ENCODE data around the gene AP3D1.

The AP3D1 gene

DNA sequence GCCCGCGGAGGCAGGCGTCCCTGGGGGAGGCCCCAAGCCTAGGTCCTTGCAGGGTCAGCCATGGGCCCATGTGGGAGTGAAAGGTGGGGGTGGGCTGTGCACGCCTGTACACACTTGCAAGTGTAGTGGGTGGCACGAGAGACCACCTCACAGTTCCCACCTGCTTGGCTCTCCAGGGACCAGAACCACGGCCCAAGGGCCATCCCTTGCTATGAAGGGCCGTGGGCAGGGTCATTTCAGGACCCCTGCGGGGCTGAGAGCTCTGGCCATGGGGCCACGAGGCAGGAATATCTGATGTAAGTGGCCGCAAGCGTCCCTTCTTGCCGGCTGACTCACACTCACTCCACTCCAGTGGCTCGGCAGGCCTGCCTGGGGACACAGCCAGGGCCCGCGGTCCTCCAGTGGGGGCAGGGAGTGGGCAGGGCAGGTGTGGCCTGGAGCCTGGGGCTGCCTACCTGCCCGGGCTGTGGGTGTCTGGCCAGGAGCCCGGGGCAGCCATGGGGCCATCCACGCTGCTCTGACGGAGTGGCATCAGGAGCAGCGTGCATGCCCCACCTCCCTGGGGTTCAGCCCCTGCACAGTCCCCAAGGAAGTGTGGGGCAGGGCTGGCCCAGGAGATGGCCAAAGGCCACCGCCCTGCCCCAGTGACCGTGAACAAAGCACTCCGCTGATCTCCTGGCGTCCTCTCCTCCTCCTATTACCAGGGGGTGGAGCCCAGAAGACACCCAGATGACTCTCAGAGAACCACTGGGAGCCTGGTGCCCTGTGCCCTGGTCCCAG is 91.8 kb downstream of the AP3D1 start:
- no peak for DNase-seq (ENCODE audit: insufficient read length, low spot score)
- no peak for TF ChIP-seq PAX5 (IDR thresholded peaks at IDR 0.05; ENCODE audit: insufficient read depth, low read length, severe bottlenecking)
- no peak for TF ChIP-seq SPI1 (IDR thresholded peaks at IDR 0.05; ENCODE audit: low read depth, low read length)
- TF ChIP-seq TAF1 (IDR thresholded peaks at IDR 0.05; ENCODE audit: low read depth, low read length) = no peak
- no peak for TF ChIP-seq POU2F2 (IDR thresholded peaks at IDR 0.05; ENCODE audit: low read depth, low read length)
- TF ChIP-seq POLR2A (IDR thresholded peaks at IDR 0.05; ENCODE audit: low read depth, low read length) = no peak
- no peak for TF ChIP-seq POLR2AphosphoS5 (IDR thresholded peaks at IDR 0.05; ENCODE audit: low read depth, low read length)
- FAIRE-seq = no peak

DNA sequence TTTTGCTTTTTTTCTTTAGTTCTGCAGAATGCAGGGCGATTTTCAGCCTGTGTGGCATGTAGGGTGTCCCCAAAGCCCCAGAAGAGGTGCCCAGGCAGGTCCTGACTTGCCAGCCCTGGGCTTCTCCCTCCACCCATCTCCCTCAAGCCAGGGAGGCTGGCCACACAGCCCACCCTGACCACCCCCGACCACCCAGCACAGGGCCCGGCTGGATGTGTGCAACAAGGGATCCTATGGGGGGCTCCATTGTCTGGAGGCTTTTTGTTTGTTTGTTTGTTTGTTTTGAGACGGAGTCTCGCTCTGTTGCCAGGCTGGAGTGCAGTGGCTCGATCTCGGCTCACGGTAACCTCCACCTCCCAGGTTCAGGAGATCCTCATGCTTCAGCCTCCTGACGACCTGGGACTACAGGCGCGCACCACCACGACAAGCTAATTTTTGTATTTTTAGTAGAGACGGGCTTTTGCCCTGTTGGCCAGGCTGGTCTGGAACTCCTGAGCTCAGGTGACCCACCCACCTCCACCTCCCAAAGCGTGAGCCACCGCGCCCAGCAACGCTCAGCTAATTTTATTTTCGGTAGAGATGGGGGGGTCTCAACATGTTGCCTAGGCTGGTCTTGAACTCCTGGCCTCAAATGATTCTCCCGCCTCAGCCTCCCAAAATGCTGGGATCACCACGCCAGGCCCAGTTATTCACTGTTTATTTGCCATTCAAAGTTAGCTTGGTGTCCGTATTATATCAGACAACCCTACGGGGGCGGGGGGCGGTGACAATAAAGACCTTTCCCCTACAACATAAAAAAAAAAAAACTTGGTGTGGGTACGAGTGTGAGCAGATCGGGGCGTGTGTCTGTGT is 92.6 kb downstream of the AP3D1 start:
- FAIRE-seq (no peak), DNase-seq (ENCODE audit: insufficient read length, low spot score) (no peak)
- TF ChIP-seq POLR2A (IDR thresholded peaks at IDR 0.05; ENCODE audit: low read depth, low read length) (no peak), POU2F2 (IDR thresholded peaks at IDR 0.05; ENCODE audit: low read depth, low read length) (no peak), POLR2AphosphoS5 (IDR thresholded peaks at IDR 0.05; ENCODE audit: low read depth, low read length) (no peak), PAX5 (IDR thresholded peaks at IDR 0.05; ENCODE audit: insufficient read depth, low read length, severe bottlenecking) (no peak), SPI1 (IDR thresholded peaks at IDR 0.05; ENCODE audit: low read depth, low read length) (no peak), TAF1 (IDR thresholded peaks at IDR 0.05; ENCODE audit: low read depth, low read length) (no peak)

DNA sequence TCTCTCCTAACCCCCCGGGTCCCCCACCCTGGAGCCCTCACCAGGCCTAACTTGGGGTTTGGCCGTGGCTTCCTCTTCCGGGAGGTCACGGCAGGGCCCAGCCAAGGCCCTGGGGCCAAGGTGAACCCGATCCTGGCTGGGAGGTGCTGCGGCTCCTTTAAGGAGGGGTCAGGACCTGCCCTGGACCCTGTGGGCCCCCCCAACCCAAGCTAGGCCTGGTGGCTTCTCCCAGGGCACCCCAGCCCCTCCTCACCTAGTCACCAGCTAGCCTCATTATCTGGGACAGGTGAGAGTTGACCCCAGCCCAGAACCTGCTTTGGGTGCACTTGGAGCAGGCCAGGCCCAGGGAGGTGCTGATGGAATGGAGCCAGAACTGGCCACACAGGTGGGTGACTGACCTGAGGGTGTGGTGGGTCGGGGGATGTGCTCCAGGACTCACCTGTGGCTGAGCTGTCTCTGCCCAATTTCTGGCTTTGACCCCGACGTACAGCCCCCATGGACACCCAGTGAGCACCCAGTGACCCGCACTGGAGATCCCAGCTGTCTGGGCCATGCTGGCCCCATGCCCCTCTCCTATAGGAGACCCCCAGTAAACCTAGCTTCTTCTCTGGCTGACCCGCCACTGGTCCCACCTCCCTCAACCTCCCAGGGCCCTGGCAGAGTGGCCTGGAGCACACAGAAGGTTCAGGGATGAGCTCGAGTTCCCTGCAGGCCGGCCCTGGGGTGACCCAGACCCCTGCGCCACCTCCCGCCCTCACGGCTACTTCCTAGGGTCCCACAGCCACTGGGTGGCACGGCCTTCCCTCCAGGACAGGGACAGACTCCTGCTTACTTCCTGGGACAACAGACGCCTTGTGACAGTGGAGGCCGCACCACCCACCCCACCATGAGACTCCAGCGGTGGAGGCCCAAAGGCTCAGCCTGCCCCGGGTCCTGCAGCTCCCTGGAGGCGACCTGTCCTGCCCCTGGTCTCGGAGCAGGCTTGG is 93.6 kb downstream of the AP3D1 start:
- no peak for FAIRE-seq
- DNase-seq (ENCODE audit: insufficient read length, low spot score) = no peak
- TF ChIP-seq POLR2A (IDR thresholded peaks at IDR 0.05; ENCODE audit: low read depth, low read length) (no peak), SPI1 (IDR thresholded peaks at IDR 0.05; ENCODE audit: low read depth, low read length) (no peak), PAX5 (IDR thresholded peaks at IDR 0.05; ENCODE audit: insufficient read depth, low read length, severe bottlenecking) (no peak), POU2F2 (IDR thresholded peaks at IDR 0.05; ENCODE audit: low read depth, low read length) (no peak), POLR2AphosphoS5 (IDR thresholded peaks at IDR 0.05; ENCODE audit: low read depth, low read length) (no peak), TAF1 (IDR thresholded peaks at IDR 0.05; ENCODE audit: low read depth, low read length) (no peak)

DNA sequence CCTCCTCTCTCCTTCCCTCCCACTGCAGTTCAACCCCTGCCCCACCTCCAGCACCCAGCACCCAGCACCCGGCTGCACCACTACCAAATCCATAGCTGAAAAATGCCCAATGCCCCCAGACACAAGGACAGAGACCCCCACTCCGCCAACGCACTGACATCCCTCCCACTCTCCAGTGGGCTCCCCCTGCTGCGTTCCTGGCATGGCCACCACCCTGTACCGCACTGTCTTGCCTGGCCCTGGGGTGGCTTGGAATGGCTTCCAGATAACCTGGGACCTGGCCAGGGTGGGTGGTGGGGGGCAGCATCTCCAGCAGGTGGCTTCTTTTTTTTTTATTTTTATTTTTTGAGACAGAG is 94.6 kb downstream of the AP3D1 start:
- no peak for DNase-seq (ENCODE audit: insufficient read length, low spot score)
- no peak for FAIRE-seq
- TF ChIP-seq POLR2A (IDR thresholded peaks at IDR 0.05; ENCODE audit: low read depth, low read length) (no peak), POU2F2 (IDR thresholded peaks at IDR 0.05; ENCODE audit: low read depth, low read length) (no peak), SPI1 (IDR thresholded peaks at IDR 0.05; ENCODE audit: low read depth, low read length) (no peak), POLR2AphosphoS5 (IDR thresholded peaks at IDR 0.05; ENCODE audit: low read depth, low read length) (no peak), PAX5 (IDR thresholded peaks at IDR 0.05; ENCODE audit: insufficient read depth, low read length, severe bottlenecking) (no peak), TAF1 (IDR thresholded peaks at IDR 0.05; ENCODE audit: low read depth, low read length) (no peak)

DNA sequence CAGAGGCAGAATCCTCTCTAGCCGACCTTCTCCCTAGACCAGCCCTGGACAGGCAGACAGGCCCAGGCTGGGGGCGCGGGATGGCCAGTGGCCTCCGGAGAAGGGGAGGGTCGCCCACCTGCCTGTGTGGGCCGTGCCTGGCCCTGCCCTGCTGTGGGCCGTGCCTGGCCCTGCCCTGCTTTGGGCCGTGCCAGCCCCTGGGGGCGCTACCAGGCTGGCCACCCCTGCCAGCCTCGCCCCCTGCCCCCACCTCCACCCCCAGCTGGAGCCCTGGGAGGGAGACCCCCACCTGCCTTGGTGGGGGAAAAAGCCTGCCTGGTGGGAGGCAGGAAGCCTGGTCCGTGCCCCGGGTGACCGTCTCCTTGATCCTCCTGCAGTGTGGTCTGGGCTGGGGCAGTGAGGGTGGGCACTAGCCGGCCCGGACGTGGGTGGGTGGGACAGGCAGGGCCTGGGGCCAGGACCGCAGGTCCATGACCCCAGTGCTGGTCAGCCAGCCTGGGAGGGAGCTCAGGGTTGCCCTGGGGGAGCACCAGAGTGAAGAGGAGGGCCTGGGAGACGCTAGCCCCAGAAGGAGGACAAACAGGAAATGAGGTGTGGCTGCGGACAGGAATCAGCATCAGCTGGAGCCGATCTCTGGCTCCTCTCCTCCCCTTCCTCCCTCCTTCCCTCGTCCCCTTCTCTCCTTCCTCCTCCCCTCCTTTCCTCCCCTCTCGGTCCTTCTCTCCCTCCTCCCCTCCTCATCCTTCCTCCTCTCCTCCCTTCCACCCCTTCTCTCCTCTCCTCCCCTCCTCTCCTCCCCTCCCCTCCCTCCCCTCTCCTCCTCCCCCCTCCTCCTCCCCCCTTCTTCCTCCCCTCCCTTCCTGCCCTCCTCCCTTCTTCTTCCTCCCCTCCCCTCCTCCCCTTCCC is 95.2 kb downstream of the AP3D1 start:
- FAIRE-seq = peak; percentile 71
- no peak for DNase-seq (ENCODE audit: insufficient read length, low spot score)
- TF ChIP-seq POLR2A (IDR thresholded peaks at IDR 0.05; ENCODE audit: low read depth, low read length) (0 out of 2 replicates have a peak, but pooled peaks have one; percentile 29), POLR2AphosphoS5 (IDR thresholded peaks at IDR 0.05; ENCODE audit: low read depth, low read length) (no peak), PAX5 (IDR thresholded peaks at IDR 0.05; ENCODE audit: insufficient read depth, low read length, severe bottlenecking) (no peak), POU2F2 (IDR thresholded peaks at IDR 0.05; ENCODE audit: low read depth, low read length) (no peak), TAF1 (IDR thresholded peaks at IDR 0.05; ENCODE audit: low read depth, low read length) (no peak), SPI1 (IDR thresholded peaks at IDR 0.05; ENCODE audit: low read depth, low read length) (0 out of 2 replicates have a peak, but pooled peaks have one; percentile 19)

DNA sequence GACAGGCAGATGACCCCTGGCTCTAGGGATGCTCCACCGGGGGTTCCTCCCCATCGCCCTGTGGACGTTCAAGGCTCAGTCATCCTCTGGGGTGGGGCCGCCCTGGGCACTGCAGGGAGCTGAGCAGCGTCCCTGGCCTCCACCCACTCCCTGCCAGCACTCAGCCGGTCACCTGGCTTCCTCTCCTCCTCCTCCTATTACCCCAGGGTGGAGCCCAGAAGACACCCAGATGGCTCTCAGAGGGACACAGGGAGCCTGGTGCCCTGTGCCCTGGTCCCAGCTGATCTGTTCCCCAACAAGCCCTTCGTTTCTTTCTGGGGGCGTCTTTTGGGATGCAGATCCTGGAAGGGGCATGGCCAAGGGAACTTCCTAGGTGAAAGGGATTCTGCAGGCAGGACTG is 96.6 kb downstream of the AP3D1 start:
- TF ChIP-seq POLR2AphosphoS5 (IDR thresholded peaks at IDR 0.05; ENCODE audit: low read depth, low read length) (no peak), SPI1 (IDR thresholded peaks at IDR 0.05; ENCODE audit: low read depth, low read length) (no peak), PAX5 (IDR thresholded peaks at IDR 0.05; ENCODE audit: insufficient read depth, low read length, severe bottlenecking) (no peak), POU2F2 (IDR thresholded peaks at IDR 0.05; ENCODE audit: low read depth, low read length) (no peak), POLR2A (IDR thresholded peaks at IDR 0.05; ENCODE audit: low read depth, low read length) (no peak), TAF1 (IDR thresholded peaks at IDR 0.05; ENCODE audit: low read depth, low read length) (no peak)

DNA sequence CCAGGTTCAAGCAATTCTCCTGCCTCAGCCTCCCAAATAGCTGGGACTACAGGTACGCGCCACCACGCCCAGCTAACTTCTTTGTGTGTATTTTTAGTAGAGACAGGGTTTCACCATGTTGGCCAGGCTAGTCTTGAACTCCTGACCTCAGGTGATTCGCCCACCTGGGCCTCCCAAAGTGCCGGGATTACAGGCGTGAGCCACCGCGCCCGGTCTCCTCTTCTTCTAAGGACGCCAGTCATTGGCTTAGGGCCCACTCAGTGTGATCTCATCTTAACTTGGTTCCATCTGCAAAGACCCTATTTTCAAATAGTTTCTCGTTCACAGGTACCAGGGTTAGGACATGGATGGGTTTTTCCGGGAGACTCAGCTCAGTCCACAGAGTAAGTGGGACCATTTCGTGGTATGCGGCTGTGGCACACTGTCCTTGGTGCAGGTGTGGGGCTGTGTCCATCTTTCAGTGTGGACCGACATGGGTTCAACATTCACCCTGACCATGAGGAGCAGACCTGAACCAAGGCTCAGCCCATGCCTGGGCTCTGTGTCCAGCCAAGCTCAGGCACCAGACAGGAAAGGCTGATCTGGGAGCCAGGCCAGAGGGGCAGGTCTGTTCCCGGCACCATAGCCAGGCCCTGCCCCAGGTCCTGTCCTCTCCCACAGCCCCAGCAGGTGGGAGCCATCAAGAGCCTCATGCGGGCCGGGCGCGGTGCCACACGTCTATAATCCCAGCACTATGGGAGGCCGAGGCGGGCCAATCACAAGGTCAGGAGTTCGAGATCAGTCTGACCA is 97.6 kb downstream of the AP3D1 start:
- TF ChIP-seq SPI1 (IDR thresholded peaks at IDR 0.05; ENCODE audit: low read depth, low read length) (no peak), POU2F2 (IDR thresholded peaks at IDR 0.05; ENCODE audit: low read depth, low read length) (no peak), POLR2AphosphoS5 (IDR thresholded peaks at IDR 0.05; ENCODE audit: low read depth, low read length) (no peak), PAX5 (IDR thresholded peaks at IDR 0.05; ENCODE audit: insufficient read depth, low read length, severe bottlenecking) (no peak), TAF1 (IDR thresholded peaks at IDR 0.05; ENCODE audit: low read depth, low read length) (no peak)
- FAIRE-seq (peak; percentile 33), DNase-seq (ENCODE audit: insufficient read length, low spot score) (no peak)

More for the DNA sequence above, 96.6 kb downstream of the AP3D1 start:
- no peak for DNase-seq (ENCODE audit: insufficient read length, low spot score)
- FAIRE-seq = peak; percentile 76

Data from GM12891 (cell line).